GM12872 (cell line): ENCODE measurements around the gene TNKS1BP1.

Experiments used
- TF ChIP-seq, protein P1 (sequence below): IDR thresholded peaks from 3 replicates; pipeline ENCODE4 v1.5.1; 2011; ENCODE audit warnings: low read depth, mild to moderate bottlenecking, low read length, moderate library complexity; ENCODE audit not compliant: insufficient read depth

Gene TNKS1BP1

DNA sequence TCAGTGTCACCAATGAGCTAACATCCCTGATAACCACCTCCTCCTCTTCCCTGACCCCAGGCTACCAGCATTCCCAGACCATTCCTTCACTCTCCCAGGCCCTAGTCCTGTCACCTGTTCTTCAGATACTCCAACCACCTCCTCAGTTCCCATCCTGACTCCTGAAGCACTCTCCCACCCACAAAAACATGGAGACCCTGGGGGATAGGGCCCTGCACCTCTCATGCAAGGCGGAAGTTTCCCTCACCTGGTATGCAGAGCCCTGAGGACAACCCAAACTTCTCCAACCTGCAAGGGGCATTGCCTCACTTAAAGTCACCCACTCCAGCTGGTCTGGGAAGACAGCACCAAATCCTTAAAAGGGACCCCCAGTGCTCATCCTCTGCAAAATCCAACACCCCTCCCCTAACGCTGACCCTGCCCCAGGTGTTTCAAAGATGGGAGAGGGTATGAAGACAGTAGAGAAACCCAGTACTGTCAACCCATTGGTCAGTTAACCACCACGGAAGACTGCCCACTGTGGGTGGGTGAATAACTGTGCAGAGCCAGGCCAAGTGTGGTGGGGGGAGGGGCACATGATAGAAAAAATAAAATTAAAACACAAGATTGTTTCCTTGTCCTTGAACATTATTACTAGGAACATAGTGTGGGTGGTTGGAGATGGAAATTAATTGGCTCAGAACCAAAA lies 1.4 kb downstream of the TNKS1BP1 start:
- TF ChIP-seq, protein P1, sequence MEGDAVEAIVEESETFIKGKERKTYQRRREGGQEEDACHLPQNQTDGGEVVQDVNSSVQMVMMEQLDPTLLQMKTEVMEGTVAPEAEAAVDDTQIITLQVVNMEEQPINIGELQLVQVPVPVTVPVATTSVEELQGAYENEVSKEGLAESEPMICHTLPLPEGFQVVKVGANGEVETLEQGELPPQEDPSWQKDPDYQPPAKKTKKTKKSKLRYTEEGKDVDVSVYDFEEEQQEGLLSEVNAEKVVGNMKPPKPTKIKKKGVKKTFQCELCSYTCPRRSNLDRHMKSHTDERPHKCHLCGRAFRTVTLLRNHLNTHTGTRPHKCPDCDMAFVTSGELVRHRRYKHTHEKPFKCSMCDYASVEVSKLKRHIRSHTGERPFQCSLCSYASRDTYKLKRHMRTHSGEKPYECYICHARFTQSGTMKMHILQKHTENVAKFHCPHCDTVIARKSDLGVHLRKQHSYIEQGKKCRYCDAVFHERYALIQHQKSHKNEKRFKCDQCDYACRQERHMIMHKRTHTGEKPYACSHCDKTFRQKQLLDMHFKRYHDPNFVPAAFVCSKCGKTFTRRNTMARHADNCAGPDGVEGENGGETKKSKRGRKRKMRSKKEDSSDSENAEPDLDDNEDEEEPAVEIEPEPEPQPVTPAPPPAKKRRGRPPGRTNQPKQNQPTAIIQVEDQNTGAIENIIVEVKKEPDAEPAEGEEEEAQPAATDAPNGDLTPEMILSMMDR = no peak

DNA sequence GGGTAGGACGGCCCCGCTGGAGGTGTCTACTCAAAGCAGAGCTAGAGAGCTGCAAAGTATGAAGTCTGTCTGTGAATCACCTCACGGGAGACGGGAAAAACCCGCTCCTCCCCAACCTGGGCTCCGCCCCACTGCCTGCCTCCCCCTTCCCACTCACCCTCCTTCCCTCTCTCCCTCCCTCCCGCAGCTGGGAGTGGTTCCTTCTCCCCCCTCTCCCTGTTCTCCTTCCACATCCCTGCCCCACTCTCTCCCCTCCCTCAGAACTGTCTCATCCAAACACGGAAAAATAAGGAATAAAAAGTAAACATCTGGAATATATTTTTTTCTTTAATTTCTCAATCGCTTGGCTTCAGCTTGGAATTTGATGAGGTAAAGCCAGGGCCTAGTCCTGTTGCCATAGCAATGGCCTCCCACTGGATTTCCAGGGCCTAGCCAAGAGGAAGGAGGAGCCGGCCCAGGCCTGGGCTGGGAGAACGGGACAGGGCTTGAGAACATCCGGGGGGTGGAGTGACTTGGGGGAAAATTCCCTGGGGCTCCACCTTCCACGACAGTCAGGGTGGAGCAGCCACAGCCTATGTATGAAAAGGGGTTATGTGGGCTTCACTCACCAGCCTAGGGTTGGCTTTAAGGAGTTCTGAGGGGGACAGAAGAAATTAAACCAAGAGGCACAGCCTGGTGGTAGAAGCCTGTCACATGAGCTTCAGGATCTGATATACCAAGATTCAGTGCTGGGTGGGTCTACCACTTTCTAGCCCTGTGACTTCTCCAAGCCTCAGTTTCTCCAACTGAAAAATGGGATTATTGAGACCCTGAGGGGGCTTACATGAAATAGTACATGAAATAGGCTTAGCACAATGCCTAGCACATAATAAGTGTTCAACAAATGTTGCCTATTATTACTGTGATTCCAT lies 2.2 kb downstream of the TNKS1BP1 start:
- TF ChIP-seq, protein P1 = no peak

DNA sequence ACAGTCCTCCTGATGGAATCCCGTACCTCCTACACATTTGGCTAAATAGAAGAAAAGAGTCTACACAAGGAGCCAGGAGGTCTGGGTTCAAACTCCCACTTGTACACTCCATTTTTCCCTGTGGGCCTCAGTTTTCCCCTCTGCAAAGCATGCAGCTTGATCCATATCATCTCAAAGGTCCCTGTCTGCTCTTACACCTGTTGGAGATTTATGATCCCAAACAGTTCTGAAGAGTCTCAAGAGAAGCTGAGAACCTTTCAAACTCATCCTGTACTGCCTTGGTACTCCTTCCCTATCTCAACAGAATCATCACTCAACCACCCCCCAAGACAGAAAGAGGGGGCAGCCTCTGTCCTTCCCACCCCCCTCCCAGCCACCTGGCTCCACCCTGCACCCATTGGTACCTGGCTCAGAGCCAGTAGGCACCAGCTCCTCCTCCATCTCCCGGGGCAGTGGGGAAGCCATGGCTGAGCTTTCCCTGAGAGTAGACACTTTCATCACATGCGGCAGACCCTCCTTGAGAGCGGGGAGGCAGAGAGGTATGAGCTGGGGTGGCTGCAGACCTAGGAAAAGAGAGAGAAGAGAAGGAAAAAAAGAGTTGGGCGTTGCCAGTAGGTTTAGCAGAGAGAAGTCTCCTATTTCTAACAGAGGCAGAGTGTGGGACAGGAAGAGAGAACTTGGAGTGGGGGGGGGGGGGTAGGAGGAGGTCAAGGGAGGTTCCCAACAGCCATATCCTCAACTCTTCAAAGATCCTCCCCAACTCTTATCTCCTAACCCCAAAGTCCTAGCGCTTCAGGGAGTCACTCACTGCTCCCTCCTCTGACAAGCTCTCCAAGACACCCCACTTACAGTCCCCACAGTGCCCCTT lies 3.1 kb downstream of the TNKS1BP1 start:
- TF ChIP-seq, protein P1 = no peak

DNA sequence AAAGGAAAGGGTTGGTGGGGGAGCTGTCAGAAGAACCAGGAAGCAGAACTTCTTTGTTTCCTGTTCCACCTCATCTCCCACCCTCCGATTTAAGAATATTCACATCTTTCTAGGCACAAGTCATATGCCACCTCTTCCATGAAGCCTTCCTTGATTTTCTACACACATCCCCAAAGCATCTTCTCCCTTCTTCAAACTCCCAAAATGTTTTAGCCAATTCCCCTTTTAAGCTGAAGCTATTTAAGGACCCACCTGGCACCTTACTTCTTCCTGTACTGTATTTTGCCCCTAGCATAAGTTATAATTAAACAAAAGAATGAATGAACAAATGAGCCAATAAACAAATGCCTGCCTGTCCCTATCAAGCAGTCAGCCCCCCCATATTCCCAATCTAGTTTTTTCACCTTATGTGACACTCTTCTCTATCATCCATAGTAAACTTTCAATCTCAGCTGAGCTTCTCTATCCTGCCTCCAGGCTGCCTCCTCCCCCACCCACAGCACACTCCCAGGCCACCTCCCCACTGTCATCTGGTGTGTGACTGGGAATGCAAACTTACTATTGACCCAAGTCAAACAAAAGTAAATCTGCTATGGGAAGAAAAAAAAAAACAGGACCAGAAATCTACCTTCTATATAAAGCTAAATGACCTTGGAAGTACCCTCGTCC lies 3.9 kb downstream of the TNKS1BP1 start:
- TF ChIP-seq, protein P1 = no peak

DNA sequence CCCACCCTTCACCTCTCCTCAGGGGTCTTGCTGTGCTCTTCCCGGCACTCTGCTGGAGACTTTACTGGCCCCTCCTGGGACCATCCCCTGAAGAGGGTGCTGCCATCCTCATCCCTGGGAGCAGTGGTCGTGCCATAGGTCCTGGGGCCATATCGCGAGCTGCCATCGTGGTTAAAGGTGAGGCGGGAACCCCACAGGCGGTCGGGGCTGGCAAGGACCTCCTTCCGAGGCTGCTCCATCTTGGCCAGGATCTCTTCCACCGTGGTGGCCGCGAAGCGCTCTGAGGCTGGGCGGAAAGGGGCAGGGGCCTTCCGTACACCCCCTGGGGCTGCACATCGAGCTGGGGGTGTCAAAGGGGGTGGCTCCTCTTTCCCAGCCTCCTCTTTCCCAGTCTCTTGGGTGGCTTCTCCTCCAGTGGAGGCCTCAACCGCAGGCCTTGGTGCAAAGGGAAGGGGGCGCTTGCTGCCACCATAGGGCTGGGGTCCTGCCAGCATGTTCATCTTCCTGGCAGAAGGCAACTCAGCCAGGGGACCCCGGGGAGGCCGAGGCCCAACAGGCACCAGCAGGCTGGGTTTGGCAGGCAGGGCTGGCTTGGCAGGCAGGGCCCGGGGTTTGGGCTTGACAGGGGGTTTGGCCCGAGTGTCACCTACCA lies 4.6 kb downstream of the TNKS1BP1 start:
- TF ChIP-seq, protein P1 = no peak

DNA sequence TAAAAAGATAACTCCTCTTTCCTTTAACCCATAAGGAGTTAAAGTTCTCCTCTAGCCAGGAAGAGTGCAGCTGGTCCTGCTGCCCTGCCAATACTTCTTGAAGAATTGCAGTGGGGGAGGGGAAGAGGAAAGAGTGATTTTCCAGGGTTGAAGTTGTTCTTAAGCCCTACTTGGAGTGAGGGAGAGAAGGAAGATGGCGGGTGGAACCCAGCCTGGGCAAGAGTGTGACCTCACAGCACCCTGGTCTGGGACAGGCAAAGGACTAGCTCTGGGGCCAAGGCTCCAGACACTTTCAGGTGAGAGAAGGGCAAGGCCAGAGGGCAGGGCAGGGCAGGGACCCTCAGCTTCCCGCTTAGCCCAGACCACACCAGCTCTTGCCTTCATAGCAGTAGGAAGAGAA lies 6.6 kb downstream of the TNKS1BP1 start:
- TF ChIP-seq, protein P1 = no peak
